Activated CD8-positive, alpha-beta memory T cell treated with anti-CD3 and anti-CD28 coated beads, Interleukin-2, amount 10 ng/mL, durations not matched to agents 7 days and 5 days (primary cell): ENCODE results near the gene SLC35F4. TPM values are rescaled to one million over a fixed set of nuclear protein-coding genes. Genes with fewer than 3 reads are reported as not detected.

Source experiments
- ATAC-seq: fragments of 150-1000 bp; cut with Tn5 transposase; one replicate; pipeline ENCODE4 v1.10.0; 2021; ENCODE audit warnings: moderate library complexity
- CTCF ChIA-PET: fragments of 350-600 bp; sonication (Branson Sonifier 250); formaldehyde crosslinking; loops from one replicate; lab custom pipeline; 2021; ENCODE audit warnings: antibody characterized with exemption; lab: Charles Lee
- DNase-seq: peaks from one replicate; pipeline ENCODE4 v3.0.0-alpha.2; 2020
- H3K27ac Mint-ChIP-seq: one replicate; pipeline ENCODE4 v1.8.0; 2021; ENCODE audit warnings: mild to moderate bottlenecking, mixed read lengths
- H3K27me3 Mint-ChIP-seq: one replicate; pipeline ENCODE4 v1.8.0; 2021; ENCODE audit warnings: mixed read lengths
- H3K36me3 Mint-ChIP-seq: one replicate; pipeline ENCODE4 v1.8.0; 2021; ENCODE audit warnings: mild to moderate bottlenecking, mixed read lengths
- H3K4me1 Mint-ChIP-seq: one replicate; pipeline ENCODE4 v1.8.0; 2021; ENCODE audit warnings: mixed read lengths
- H3K4me3 Mint-ChIP-seq: one replicate; pipeline ENCODE4 v1.8.0; 2021; ENCODE audit warnings: mild to moderate bottlenecking, moderate library complexity, mixed read lengths
- H3K9me3 Mint-ChIP-seq: one replicate; pipeline ENCODE4 v1.8.0; 2022; ENCODE audit warnings: low read depth, mixed read lengths
- total RNA-seq, 2 experiments: library from RNA; stranded (reverse); gene quantifications; one replicate each; pipeline ENCODE4 v1.2.3, GENCODE V29; 2021

The SLC35F4 gene
- total RNA-seq, 2 experiments from 2014 or later: not detected

DNA sequence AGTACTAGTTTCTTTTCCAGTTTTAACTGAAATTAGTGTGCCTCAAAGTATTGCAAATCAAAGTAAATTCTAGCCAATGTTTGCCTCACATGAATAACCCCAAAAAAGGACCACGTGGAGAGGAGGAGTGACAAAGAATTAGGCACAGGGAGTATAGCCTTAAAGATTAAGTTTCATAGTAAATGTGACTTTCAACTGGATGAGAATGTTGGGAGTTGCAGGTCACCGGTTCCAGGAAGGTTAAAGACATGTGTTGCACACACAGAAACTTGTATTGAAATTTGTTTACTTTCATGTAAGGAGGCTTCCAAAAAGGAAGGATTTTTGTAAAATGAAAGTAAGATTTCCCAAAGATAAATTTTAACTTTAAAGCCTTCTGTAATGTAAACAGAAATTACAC is 283.1 kb downstream of the SLC35F4 start:
- CTCF ChIA-PET: no interaction called here
- Mint-ChIP-seq H3K36me3 (no peaks in the 10 kb centered on the region), H3K4me1 (no peaks in the 10 kb centered on the region), H3K9me3 (peaks cover 2% of the 10 kb centered on the region), H3K27ac (no peak overlapping the region), H3K27me3 (no peaks in the 10 kb centered on the region), H3K4me3 (no peak overlapping the region)
- ATAC-seq: no peak
- no peak for DNase-seq

GRCh38 chr14:57578801-57579200 is 287.1 kb downstream of the SLC35F4 start:
- Mint-ChIP-seq H3K4me3 (no peak overlapping the region), H3K27ac (no peak overlapping the region), H3K9me3 (no peaks in the 10 kb centered on the region), H3K4me1 (no peaks in the 10 kb centered on the region), H3K36me3 (no peaks in the 10 kb centered on the region), H3K27me3 (no peaks in the 10 kb centered on the region)
- no peak for DNase-seq
- no peak for ATAC-seq
- CTCF ChIA-PET: no interaction called here

- Mint-ChIP-seq H3K4me1 (no peaks in the 10 kb centered on the region), H3K9me3 (no peaks in the 10 kb centered on the region), H3K27me3 (no peaks in the 10 kb centered on the region), H3K27ac (no peak overlapping the region), H3K4me3 (no peak overlapping the region), H3K36me3 (no peaks in the 10 kb centered on the region)
- DNase-seq: no peak
- CTCF ChIA-PET: no interaction called here
- no peak for ATAC-seq
These were observed 289.4 kb downstream of the SLC35F4 start for GRCh38 chr14:57576498-57576897.

DNA sequence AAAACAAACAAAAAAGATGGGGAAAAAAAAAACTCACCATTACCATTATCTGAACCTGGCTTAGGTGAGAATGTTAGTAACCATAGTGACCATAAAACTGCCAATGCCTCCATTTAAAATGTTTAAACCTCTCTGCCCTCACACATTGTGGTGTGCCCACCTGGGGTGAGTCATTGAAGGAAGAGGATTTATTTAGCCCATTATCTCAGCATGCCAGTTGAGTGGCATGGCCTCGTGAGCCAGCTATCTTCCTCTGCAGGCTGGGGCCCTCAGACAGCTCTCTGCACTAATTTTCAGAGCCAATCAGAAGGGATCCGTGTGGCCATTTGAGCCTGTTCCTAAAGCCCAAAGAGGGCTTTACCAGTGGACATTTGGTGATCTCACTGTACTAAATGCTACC is 290.4 kb downstream of the SLC35F4 start:
- DNase-seq (no peak), ATAC-seq (no peak)
- no peaks in the 10 kb centered on the region for H3K27me3 Mint-ChIP-seq
- H3K27ac Mint-ChIP-seq: no peak overlapping the region
- no peaks in the 10 kb centered on the region for H3K4me1 Mint-ChIP-seq
- no peaks in the 10 kb centered on the region for H3K36me3 Mint-ChIP-seq
- CTCF ChIA-PET: no interaction called here
- H3K4me3 Mint-ChIP-seq: no peak overlapping the region
- H3K9me3 Mint-ChIP-seq: no peaks in the 10 kb centered on the region

DNA sequence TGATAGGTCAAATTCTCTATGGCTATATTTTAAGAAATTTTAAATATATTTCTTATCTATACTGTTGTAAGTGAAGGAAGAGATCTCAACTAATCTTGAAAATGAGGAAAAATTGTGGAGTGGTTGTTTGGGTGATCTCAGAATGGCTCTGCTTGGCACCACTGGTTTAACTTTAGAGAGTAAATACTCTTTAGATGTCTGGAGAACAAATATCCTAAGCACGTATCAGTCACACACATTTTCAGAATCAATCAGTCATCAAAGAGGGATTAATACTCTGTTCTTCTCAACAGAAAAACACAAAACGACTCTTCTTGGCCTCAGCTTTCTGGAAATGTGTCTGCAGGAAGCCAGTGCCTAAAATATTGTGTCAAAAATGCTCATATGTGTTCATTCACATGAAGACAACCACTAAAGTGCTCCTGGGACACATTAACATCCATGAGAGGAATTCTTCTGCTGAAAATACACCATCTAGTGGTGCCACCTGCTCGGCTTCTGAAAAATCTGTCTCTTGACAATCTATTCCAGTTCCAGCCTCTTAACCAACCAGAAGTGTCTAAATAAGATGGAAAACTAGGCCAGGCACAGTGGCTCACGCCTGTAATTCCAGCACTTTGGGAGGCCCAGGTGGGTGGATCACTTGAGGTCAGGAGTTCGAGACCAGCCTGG is 291.1 kb downstream of the SLC35F4 start:
- Mint-ChIP-seq H3K27me3 (no peaks in the 10 kb centered on the region), H3K27ac (no peak overlapping the region), H3K4me1 (no peaks in the 10 kb centered on the region), H3K4me3 (no peak overlapping the region), H3K9me3 (no peaks in the 10 kb centered on the region), H3K36me3 (no peaks in the 10 kb centered on the region)
- CTCF ChIA-PET: no interaction called here
- no peak for DNase-seq
- no peak for ATAC-seq

DNA sequence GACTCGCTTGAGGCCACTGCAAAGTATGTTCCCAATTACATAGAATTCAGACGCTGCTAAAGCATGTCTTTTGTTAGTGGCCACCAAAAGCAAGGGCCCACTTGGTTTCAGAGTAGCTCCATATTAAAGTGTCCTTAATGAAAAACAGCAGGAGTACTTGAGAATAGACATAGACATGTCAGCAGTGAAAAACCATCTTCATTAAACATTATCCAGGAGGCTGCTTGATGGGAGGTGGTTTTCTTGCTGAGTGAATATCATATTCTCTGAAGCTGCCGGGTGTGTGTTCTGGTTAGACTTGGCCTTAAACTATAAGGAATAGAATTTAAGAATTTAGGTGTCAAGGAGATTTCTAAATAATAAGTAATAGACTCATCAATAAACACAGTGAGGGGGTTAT is 292.7 kb downstream of the SLC35F4 start:
- ATAC-seq: no peak
- no peak overlapping the region for H3K4me3 Mint-ChIP-seq
- H3K36me3 Mint-ChIP-seq: no peaks in the 10 kb centered on the region
- H3K27ac Mint-ChIP-seq: no peak overlapping the region
- H3K4me1 Mint-ChIP-seq: no peaks in the 10 kb centered on the region
- no peaks in the 10 kb centered on the region for H3K9me3 Mint-ChIP-seq
- CTCF ChIA-PET: no interaction called here
- no peaks in the 10 kb centered on the region for H3K27me3 Mint-ChIP-seq
- no peak for DNase-seq

GRCh38 chr14:57568554-57568953 is 297.3 kb downstream of the SLC35F4 start:
- Mint-ChIP-seq H3K4me3 (no peak overlapping the region), H3K36me3 (no peaks in the 10 kb centered on the region), H3K27ac (no peak overlapping the region), H3K9me3 (no peaks in the 10 kb centered on the region), H3K27me3 (no peaks in the 10 kb centered on the region), H3K4me1 (no peaks in the 10 kb centered on the region)
- ATAC-seq (no peak), DNase-seq (no peak)
- CTCF ChIA-PET: no interaction called here

- Mint-ChIP-seq H3K27me3 (no peaks in the 10 kb centered on the region), H3K9me3 (no peaks in the 10 kb centered on the region), H3K4me1 (no peaks in the 10 kb centered on the region), H3K36me3 (no peaks in the 10 kb centered on the region), H3K27ac (no peak overlapping the region), H3K4me3 (no peak overlapping the region)
- DNase-seq (no peak), ATAC-seq (no peak)
- CTCF ChIA-PET: no interaction called here
These were observed 298.7 kb downstream of the SLC35F4 start for GRCh38 chr14:57567220-57567619.

DNA sequence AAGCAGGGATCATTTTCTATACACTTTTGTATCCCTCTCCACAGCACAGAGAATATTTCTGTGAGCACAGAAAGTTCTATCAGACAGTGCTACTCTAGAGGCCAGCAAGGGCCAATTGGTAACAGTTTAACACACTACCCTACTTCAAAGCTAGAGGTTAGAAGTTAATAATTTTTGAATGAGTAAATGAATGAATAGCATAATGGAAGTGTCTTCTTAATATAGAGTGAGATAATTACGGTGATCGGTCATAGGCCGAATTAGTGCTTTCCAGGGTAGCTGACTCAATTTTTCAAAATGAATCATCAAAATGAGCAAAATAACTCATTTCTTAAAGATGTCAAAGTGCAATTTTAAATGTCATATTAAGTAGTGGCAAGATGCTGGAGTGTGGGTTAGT is 305.2 kb downstream of the SLC35F4 start:
- Mint-ChIP-seq H3K36me3 (no peaks in the 10 kb centered on the region), H3K27me3 (peaks cover 3% of the 10 kb centered on the region), H3K4me1 (no peaks in the 10 kb centered on the region), H3K27ac (no peak overlapping the region), H3K4me3 (no peak overlapping the region), H3K9me3 (no peaks in the 10 kb centered on the region)
- CTCF ChIA-PET: no interaction called here
- DNase-seq (no peak), ATAC-seq (no peak)

GRCh38 chr14:57559576-57559975 is 306.3 kb downstream of the SLC35F4 start:
- CTCF ChIA-PET: no interaction called here
- Mint-ChIP-seq H3K9me3 (no peaks in the 10 kb centered on the region), H3K4me3 (no peak overlapping the region), H3K27ac (no peak overlapping the region), H3K36me3 (no peaks in the 10 kb centered on the region), H3K27me3 (peaks cover 3% of the 10 kb centered on the region), H3K4me1 (no peaks in the 10 kb centered on the region)
- no peak for DNase-seq
- ATAC-seq: no peak

DNA sequence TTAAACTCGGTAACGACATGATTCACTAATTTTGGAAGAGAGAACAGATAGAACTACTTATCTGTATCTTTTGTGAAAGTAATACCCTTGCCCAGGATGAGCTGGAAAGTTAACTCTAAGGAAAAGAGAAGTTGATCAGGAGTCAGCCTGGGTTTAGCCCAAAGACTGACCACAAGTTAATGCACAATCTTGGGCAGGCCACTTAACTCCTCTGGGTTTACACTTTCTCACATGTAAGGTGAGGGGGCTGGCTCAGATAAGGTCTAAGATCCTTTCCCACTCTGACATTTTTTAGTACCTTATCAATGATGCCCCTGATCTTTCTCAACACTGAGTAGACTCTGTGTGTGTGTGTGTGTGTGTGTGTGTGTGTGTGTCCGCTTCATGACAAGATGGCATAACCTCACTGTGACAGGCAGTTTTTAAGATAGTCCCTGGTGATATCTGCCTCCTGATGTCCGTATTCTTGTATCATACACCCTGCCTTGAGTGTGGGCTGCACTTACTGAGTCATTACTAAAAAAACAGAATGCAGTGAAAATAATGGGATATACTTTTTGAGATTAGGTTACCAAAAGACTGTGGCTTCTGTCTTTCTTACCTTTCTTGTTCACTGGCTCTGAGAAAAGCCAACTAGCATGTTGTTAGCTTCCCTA is 316.0 kb downstream of the SLC35F4 start:
- ATAC-seq: no peak
- Mint-ChIP-seq H3K9me3 (peaks cover 6% of the 10 kb centered on the region), H3K4me1 (no peaks in the 10 kb centered on the region), H3K36me3 (no peaks in the 10 kb centered on the region), H3K27me3 (no peaks in the 10 kb centered on the region), H3K4me3 (no peak overlapping the region), H3K27ac (no peak overlapping the region)
- CTCF ChIA-PET: interaction anchor here (1.2 kb wide), 1 partner anchor 9 kb away, joined by 3 read pairs; no protein-coding TSS in a partner anchor
- DNase-seq: no peak

DNA sequence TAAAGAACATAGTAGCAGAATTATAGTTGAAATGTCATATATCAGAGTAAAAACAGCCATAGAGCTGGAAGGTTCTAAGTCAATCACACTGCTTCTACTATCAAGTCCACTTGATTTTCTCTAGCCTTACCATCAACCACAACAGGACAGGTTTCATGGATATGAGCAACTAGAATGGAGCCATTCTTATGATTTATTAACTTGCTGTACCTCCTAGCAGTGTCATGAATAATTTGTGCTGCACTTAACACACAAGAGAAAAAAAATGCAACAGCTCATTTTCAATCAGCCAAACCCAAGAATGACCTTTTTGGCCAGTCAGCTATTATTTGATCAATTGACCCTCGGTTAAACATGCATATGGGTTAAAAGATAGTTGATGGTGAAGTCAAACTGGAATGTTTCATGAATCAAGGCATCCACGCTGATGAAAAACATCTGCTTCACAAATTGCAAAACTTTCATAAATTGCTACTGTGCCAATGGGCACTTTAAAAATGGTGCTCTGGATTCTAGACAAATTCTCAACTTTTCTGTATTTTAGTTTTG is 316.8 kb downstream of the SLC35F4 start:
- Mint-ChIP-seq H3K4me1 (no peaks in the 10 kb centered on the region), H3K36me3 (no peaks in the 10 kb centered on the region), H3K27ac (no peak overlapping the region), H3K4me3 (no peak overlapping the region), H3K27me3 (no peaks in the 10 kb centered on the region), H3K9me3 (peaks cover 6% of the 10 kb centered on the region)
- CTCF ChIA-PET: interaction anchor here (1.2 kb wide), 1 partner anchor 9 kb away, joined by 3 read pairs; no protein-coding TSS in a partner anchor
- ATAC-seq (no peak), DNase-seq (no peak)

- no peaks in the 10 kb centered on the region for H3K4me1 Mint-ChIP-seq
- no peak overlapping the region for H3K27ac Mint-ChIP-seq
- no peak for DNase-seq
- no peak overlapping the region for H3K4me3 Mint-ChIP-seq
- no peak for ATAC-seq
- H3K36me3 Mint-ChIP-seq: no peaks in the 10 kb centered on the region
- CTCF ChIA-PET: no interaction called here
- peaks cover 10% of the 10 kb centered on the region for H3K9me3 Mint-ChIP-seq
- H3K27me3 Mint-ChIP-seq: no peaks in the 10 kb centered on the region
These were observed 318.8 kb downstream of the SLC35F4 start for GRCh38 chr14:57547131-57547530.

GRCh38 chr14:57533214-57533613 is 332.7 kb downstream of the SLC35F4 start:
- Mint-ChIP-seq H3K36me3 (no peaks in the 10 kb centered on the region), H3K27ac (no peak overlapping the region), H3K27me3 (no peaks in the 10 kb centered on the region), H3K4me1 (no peaks in the 10 kb centered on the region), H3K4me3 (no peak overlapping the region), H3K9me3 (no peaks in the 10 kb centered on the region)
- ATAC-seq (no peak), DNase-seq (peak; percentile 41)
- CTCF ChIA-PET: interaction anchor here (1.5 kb wide), 1 partner anchor 539 kb away, joined by 3 read pairs; no protein-coding TSS in a partner anchor
